H9 (cell line): ENCODE results near the gene HTR3A. TPM values are rescaled to one million over a fixed set of nuclear protein-coding genes. Genes with fewer than 3 reads are reported as not detected.

Experiments
- DNase-seq: peaks from one replicate; pipeline ENCODE4 v3.0.0-alpha.2; 2017
- H2AFZ ChIP-seq: one replicate; pipeline ENCODE4 v1.6.1; 2013; ENCODE audit warnings: mild to moderate bottlenecking, low read length, control low read depth, moderate library complexity
- H2AK5ac ChIP-seq: 2 replicates; pipeline ENCODE4 v1.6.1; 2013; ENCODE audit warnings: low read length, control low read depth, mixed read lengths; ENCODE audit not compliant: insufficient read length
- H2BK120ac ChIP-seq: one replicate; pipeline ENCODE4 v1.6.1; 2013; ENCODE audit warnings: low read depth, mild to moderate bottlenecking, low read length, control low read depth, inconsistent platforms; ENCODE audit not compliant: poor library complexity, severe bottlenecking
- H2BK12ac ChIP-seq: 2 replicates; pipeline ENCODE4 v1.6.1; 2013; ENCODE audit warnings: low read length, control low read depth, mixed read lengths, low read depth; ENCODE audit not compliant: insufficient read length
- H2BK15ac ChIP-seq: 2 replicates; pipeline ENCODE4 v1.6.1; 2013; ENCODE audit warnings: low read depth, low read length, control low read depth
- H2BK20ac ChIP-seq: one replicate; pipeline ENCODE4 v1.6.1; 2013; ENCODE audit warnings: low read depth, mild to moderate bottlenecking, low read length, control low read depth, inconsistent platforms; ENCODE audit not compliant: poor library complexity, severe bottlenecking
- H2BK5ac ChIP-seq: 2 replicates; pipeline ENCODE4 v1.6.1; 2013; ENCODE audit warnings: low read length, control low read depth, mixed read lengths; ENCODE audit not compliant: insufficient read length
- H3K14ac ChIP-seq: 2 replicates; pipeline ENCODE4 v1.6.1; 2013; ENCODE audit warnings: low read length, control low read depth; ENCODE audit not compliant: insufficient read depth
- H3K18ac ChIP-seq: 2 replicates; pipeline ENCODE4 v1.6.1; 2013; ENCODE audit warnings: low read depth, mild to moderate bottlenecking, mixed read lengths, low read length, control low read depth; ENCODE audit not compliant: insufficient read length
- H3K23ac ChIP-seq: 2 replicates; pipeline ENCODE4 v1.6.1; 2013; ENCODE audit warnings: low read length, control low read depth, mixed read lengths, low read depth; ENCODE audit not compliant: insufficient read length
- H3K23me2 ChIP-seq: 2 replicates; pipeline ENCODE4 v1.6.1; 2013; ENCODE audit warnings: low read depth, mild to moderate bottlenecking, mixed read lengths, low read length, control low read depth; ENCODE audit not compliant: insufficient read length, poor library complexity, severe bottlenecking
- H3K27ac ChIP-seq: 2 replicates; pipeline ENCODE4 v1.5.1; 2013; ENCODE audit warnings: low read length, control low read depth, mixed read lengths, low read depth; ENCODE audit not compliant: insufficient read length
- H3K27me3 ChIP-seq: 2 replicates; pipeline ENCODE4 v1.6.1; 2013; ENCODE audit warnings: low read length, control low read depth, inconsistent platforms; ENCODE audit not compliant: insufficient read depth
- H3K4ac ChIP-seq: 2 replicates; pipeline ENCODE4 v1.6.1; 2013; ENCODE audit warnings: low read depth, mild to moderate bottlenecking, control low read depth, inconsistent platforms, low read length, moderate library complexity
- H3K4me1 ChIP-seq: 2 replicates; pipeline ENCODE4 v1.6.1; 2013; ENCODE audit warnings: low read length, control low read depth, inconsistent platforms; ENCODE audit not compliant: insufficient read depth
- H3K4me2 ChIP-seq: 2 replicates; pipeline ENCODE4 v1.6.1; 2013; ENCODE audit warnings: low read length, control low read depth, mixed read lengths; ENCODE audit not compliant: insufficient read length, insufficient read depth
- H3K56ac ChIP-seq: 2 replicates; pipeline ENCODE4 v1.6.1; 2013; ENCODE audit warnings: low read depth, mild to moderate bottlenecking, mixed read lengths, low read length, control low read depth; ENCODE audit not compliant: insufficient read length
- H3K79me1 ChIP-seq: 2 replicates; pipeline ENCODE4 v1.6.1; 2013; ENCODE audit warnings: low read depth, mild to moderate bottlenecking, moderate library complexity, low read length, control low read depth, inconsistent platforms; ENCODE audit not compliant: insufficient read depth, poor library complexity, severe bottlenecking
- H3K79me2 ChIP-seq: 2 replicates; pipeline ENCODE4 v1.6.1; 2013; ENCODE audit warnings: low read length, control low read depth, inconsistent platforms; ENCODE audit not compliant: insufficient read depth
- H3K9ac ChIP-seq: 2 replicates; pipeline ENCODE4 v1.6.1; 2013; ENCODE audit warnings: low read length, control low read depth, mixed read lengths; ENCODE audit not compliant: insufficient read length; ENCODE audit errors: extremely low read depth
- H3K9me3 ChIP-seq: one replicate; pipeline ENCODE4 v1.6.1; 2013; ENCODE audit warnings: low read depth, low read length, inconsistent platforms; ENCODE audit not compliant: control insufficient read depth
- H3T11ph ChIP-seq: one replicate; pipeline ENCODE4 v1.6.1; 2013; ENCODE audit warnings: mild to moderate bottlenecking, low read length, control low read depth, inconsistent platforms
- H4K20me1 ChIP-seq: one replicate; pipeline ENCODE4 v1.6.1; 2013; ENCODE audit not compliant: control insufficient read depth, insufficient read length, insufficient read depth
- H4K5ac ChIP-seq: 2 replicates; pipeline ENCODE4 v1.6.1; 2013; ENCODE audit warnings: low read depth, mild to moderate bottlenecking, mixed read lengths, low read length, control low read depth; ENCODE audit not compliant: insufficient read length
- H4K8ac ChIP-seq: replicated peaks from 2 replicates; pipeline ENCODE4 v1.6.1; 2013; ENCODE audit warnings: low read length, control low read depth, mixed read lengths, low read depth; ENCODE audit not compliant: insufficient read length
- H4K91ac ChIP-seq: 2 replicates; pipeline ENCODE4 v1.6.1; 2013; ENCODE audit warnings: low read depth, mild to moderate bottlenecking, moderate library complexity, mixed read lengths, low read length, control low read depth; ENCODE audit not compliant: insufficient read length
- H3K27ac Mint-ChIP-seq, 3 experiments: 2 replicates in 2 of 3; 3 replicates in 1 of 3; pipeline ENCODE4 v1.8.0; 2020 to 2021; ENCODE audit warnings: mixed read lengths in 3 of 3, mild to moderate bottlenecking in 1 of 3, moderate library complexity in 1 of 3
- H3K27me3 Mint-ChIP-seq: 2 replicates; pipeline ENCODE4 v1.8.0; 2021; ENCODE audit warnings: low read depth, mild to moderate bottlenecking, moderate library complexity, mixed read lengths
- H3K36me3 Mint-ChIP-seq, 3 experiments: 2 replicates in 2 of 3; 3 replicates in 1 of 3; pipeline ENCODE4 v1.8.0; 2020 to 2021; ENCODE audit warnings: low read depth in 3 of 3, mixed read lengths in 3 of 3; ENCODE audit not compliant: insufficient read depth in 1 of 3
- H3K4me1 Mint-ChIP-seq, 2 experiments: 2 replicates each; pipeline ENCODE4 v1.8.0; 2020; ENCODE audit warnings: mixed read lengths in 2 of 2
- H3K4me3 Mint-ChIP-seq, 2 experiments: 2 replicates in 1 of 2; 3 replicates in 1 of 2; pipeline ENCODE4 v1.8.0; 2020 to 2021; ENCODE audit warnings: mild to moderate bottlenecking in 2 of 2, mixed read lengths in 2 of 2, moderate library complexity in 1 of 2
- H3K9me3 Mint-ChIP-seq, 2 experiments: 2 replicates in 1 of 2; 3 replicates in 1 of 2; pipeline ENCODE4 v1.8.0; 2020; ENCODE audit warnings: mild to moderate bottlenecking in 2 of 2, mixed read lengths in 2 of 2, moderate library complexity in 1 of 2
- WGBS: extraction: QIAGEN DNeasy Blood & Tissue Kit; methylation state at CpG from one replicate; pipeline ENCODE4 v1.1.7; 2013; ENCODE audit warnings: missing lambda C conversion rate, low lambda C conversion rate, mixed read lengths; ENCODE audit not compliant: insufficient read length; ENCODE audit errors: extremely low coverage; 5-methylcytosine and 5-hydroxymethylcytosine counted together
- total RNA-seq: library from RNA; stranded (reverse); gene quantifications from 2 replicates; pipeline ENCODE4 v1.2.1, GENCODE V29; 2021
- TF ChIP-seq, protein P1 (sequence below): fragments of 200-600 bp; sonication (generic); conservative IDR thresholded peaks from 3 replicates; pipeline ENCODE4 v1.8.0; 2021; ENCODE audit warnings: antibody characterized with exemption, mild to moderate bottlenecking

The HTR3A gene
- total RNA-seq, 1 experiment from 2014 or later, result 4.1 TPM

DNA sequence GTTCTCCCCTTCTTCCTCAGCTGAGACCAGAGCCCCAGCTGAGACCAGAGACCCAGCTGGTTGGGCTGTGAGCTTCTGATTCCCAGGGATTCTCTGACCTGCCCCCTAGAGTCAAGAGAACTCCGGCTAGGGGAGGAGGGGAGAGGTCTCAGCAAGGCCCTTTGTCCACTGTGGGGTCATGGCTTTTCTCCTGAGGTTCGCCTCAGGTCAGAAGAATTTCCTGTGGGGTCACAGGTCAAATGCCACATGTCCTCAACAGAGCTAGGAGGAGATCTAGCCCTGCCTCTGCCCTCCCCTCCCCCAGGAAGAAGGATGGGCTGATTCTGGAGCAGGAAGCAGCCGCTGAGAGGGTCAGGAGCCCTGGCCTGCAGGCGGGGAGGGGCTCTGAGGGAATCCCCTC is 23.7 kb downstream of the HTR3A start:
- Histone ChIP-seq H4K20me1 (no peaks in the 10 kb centered on the region), H3K27me3 (no peaks in the 10 kb centered on the region), H2BK120ac (no peak overlapping the region), H4K91ac (no peak overlapping the region), H3K14ac (no peak overlapping the region), H3K56ac (no peak overlapping the region), H2AFZ (no peak overlapping the region), H3K23ac (no peak overlapping the region), H3K79me2 (no peaks in the 10 kb centered on the region), H3K4me1 (no peaks in the 10 kb centered on the region), H4K5ac (no peak overlapping the region), H3K79me1 (no peaks in the 10 kb centered on the region), H3K9ac (no peak overlapping the region), H2AK5ac (no peak overlapping the region), H3K4ac (no peak overlapping the region), H3K9me3 (no peaks in the 10 kb centered on the region), H2BK20ac (no peak overlapping the region), H4K8ac (no peak overlapping the region), H2BK12ac (no peak overlapping the region), H3K23me2 (no peaks in the 10 kb centered on the region), H3K4me2 (no peak overlapping the region), H3K27ac (no peak overlapping the region), H2BK15ac (no peak overlapping the region), H3K18ac (no peak overlapping the region), H2BK5ac (no peak overlapping the region), H3T11ph (no peak overlapping the region)
- H3K4me3 Mint-ChIP-seq, result no peak overlapping the region
- H3K4me1 Mint-ChIP-seq, result peaks cover 11 to 16% of the 10 kb centered on the region in 2 experiments
- TF ChIP-seq, protein P1, sequence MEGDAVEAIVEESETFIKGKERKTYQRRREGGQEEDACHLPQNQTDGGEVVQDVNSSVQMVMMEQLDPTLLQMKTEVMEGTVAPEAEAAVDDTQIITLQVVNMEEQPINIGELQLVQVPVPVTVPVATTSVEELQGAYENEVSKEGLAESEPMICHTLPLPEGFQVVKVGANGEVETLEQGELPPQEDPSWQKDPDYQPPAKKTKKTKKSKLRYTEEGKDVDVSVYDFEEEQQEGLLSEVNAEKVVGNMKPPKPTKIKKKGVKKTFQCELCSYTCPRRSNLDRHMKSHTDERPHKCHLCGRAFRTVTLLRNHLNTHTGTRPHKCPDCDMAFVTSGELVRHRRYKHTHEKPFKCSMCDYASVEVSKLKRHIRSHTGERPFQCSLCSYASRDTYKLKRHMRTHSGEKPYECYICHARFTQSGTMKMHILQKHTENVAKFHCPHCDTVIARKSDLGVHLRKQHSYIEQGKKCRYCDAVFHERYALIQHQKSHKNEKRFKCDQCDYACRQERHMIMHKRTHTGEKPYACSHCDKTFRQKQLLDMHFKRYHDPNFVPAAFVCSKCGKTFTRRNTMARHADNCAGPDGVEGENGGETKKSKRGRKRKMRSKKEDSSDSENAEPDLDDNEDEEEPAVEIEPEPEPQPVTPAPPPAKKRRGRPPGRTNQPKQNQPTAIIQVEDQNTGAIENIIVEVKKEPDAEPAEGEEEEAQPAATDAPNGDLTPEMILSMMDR, result no peak
- H3K27ac Mint-ChIP-seq, result no peak overlapping the region
- peaks cover 10% of the 10 kb centered on the region for H3K27me3 Mint-ChIP-seq
- DNase-seq, result no peak
- H3K36me3 Mint-ChIP-seq, result no peaks in the 10 kb centered on the region
- H3K9me3 Mint-ChIP-seq, result no peaks in the 10 kb centered on the region; a peak in 1 of 5 replicates
- WGBS, result no CpG with 5 or more reads among the region's 4 CpGs
